Calu3 (cell line): ENCODE data around the gene XPA. TPM values are rescaled to one million over a fixed set of nuclear protein-coding genes. Genes with fewer than 3 reads are reported as not detected.

Experiments
- BruUV-seq: library from RNA; stranded (reverse); fragments of 400-500 nt; replicated peaks from 2 replicates; lab custom pipeline; 2021; lab: Mats Ljungman, UMichigan
- CTCF ChIA-PET: fragments of 300-600 bp; sonication (Branson Sonifier 250); formaldehyde crosslinking; loops from one replicate; lab custom pipeline; 2022; ENCODE audit warnings: antibody characterized with exemption; lab: Charles Lee
- DNase-seq: peaks from one replicate; pipeline ENCODE4 v3.0.0; 2022
- H3K27ac Mint-ChIP-seq: one replicate; pipeline ENCODE4 v1.8.0; 2022; ENCODE audit warnings: mixed read lengths; ENCODE audit not compliant: unreplicated experiment
- H3K27me3 Mint-ChIP-seq: one replicate; pipeline ENCODE4 v1.8.0; 2022; ENCODE audit warnings: mixed read lengths; ENCODE audit not compliant: unreplicated experiment
- H3K36me3 Mint-ChIP-seq: one replicate; pipeline ENCODE4 v1.8.0; 2022; ENCODE audit warnings: mild to moderate bottlenecking, moderate library complexity, mixed read lengths; ENCODE audit not compliant: insufficient read depth, unreplicated experiment
- H3K4me1 Mint-ChIP-seq: one replicate; pipeline ENCODE4 v1.8.0; 2022; ENCODE audit warnings: mild to moderate bottlenecking, low read depth, mixed read lengths; ENCODE audit not compliant: unreplicated experiment
- H3K4me3 Mint-ChIP-seq: one replicate; pipeline ENCODE4 v1.8.0; 2022; ENCODE audit warnings: mild to moderate bottlenecking, low read depth, moderate library complexity, mixed read lengths; ENCODE audit not compliant: unreplicated experiment
- H3K9me3 Mint-ChIP-seq: one replicate; pipeline ENCODE4 v1.8.0; 2022; ENCODE audit warnings: low read depth, mixed read lengths; ENCODE audit not compliant: unreplicated experiment
- CTCF ChIP-seq: fragments of 200-600 bp; IDR thresholded peaks from one replicate; pipeline ENCODE4 v1.8.0; 2022; ENCODE audit warnings: antibody characterized with exemption; ENCODE audit not compliant: unreplicated experiment
- intact Hi-C: fragments of 100-400 bp; cut with micrococcal nuclease; formaldehyde crosslinking; loops from one replicate; pipeline ENCODE4 v1.10.0; 2022; ENCODE audit not compliant: unreplicated experiment
- total RNA-seq: library from RNA; stranded (reverse); gene quantifications from 2 replicates; pipeline ENCODE4 v1.2.3, GENCODE V29; 2022

XPA gene
- total RNA-seq, 1 experiment from 2014 or later: 5.4 TPM

- BruUV-seq: no TSS peak
- Mint-ChIP-seq H3K36me3 (peaks cover 31% of the 10 kb centered on the region), H3K4me1 (peaks cover 9% of the 10 kb centered on the region), H3K4me3 (no peak overlapping the region), H3K9me3 (no peaks in the 10 kb centered on the region), H3K27me3 (no peaks in the 10 kb centered on the region), H3K27ac (no peak overlapping the region)
- DNase-seq: no peak
- CTCF ChIA-PET: no interaction called here
- TF ChIP-seq CTCF: no peak
- intact Hi-C loops: no loop called here
These were observed 68.0 kb downstream of the XPA start for GRCh38 chr9:97629156-97629555.

GRCh38 chr9:97628668-97629067, 68.5 kb downstream of the XPA start:
- CTCF ChIA-PET: no interaction called here
- Mint-ChIP-seq H3K27me3 (no peaks in the 10 kb centered on the region), H3K9me3 (no peaks in the 10 kb centered on the region), H3K27ac (no peak overlapping the region), H3K4me1 (peaks cover 9% of the 10 kb centered on the region), H3K4me3 (no peak overlapping the region), H3K36me3 (peaks cover 26% of the 10 kb centered on the region)
- TF ChIP-seq CTCF: no peak
- intact Hi-C loops: no loop called here
- BruUV-seq: no TSS peak
- no peak for DNase-seq

- DNase-seq: no peak
- no peak overlapping the region for H3K27ac Mint-ChIP-seq
- H3K4me3 Mint-ChIP-seq: no peak overlapping the region
- BruUV-seq: no TSS peak
- CTCF ChIA-PET: no interaction called here
- H3K4me1 Mint-ChIP-seq: peaks cover 9% of the 10 kb centered on the region
- peaks cover 15% of the 10 kb centered on the region for H3K36me3 Mint-ChIP-seq
- intact Hi-C loops: no loop called here
- H3K9me3 Mint-ChIP-seq: no peaks in the 10 kb centered on the region
- no peaks in the 10 kb centered on the region for H3K27me3 Mint-ChIP-seq
- TF ChIP-seq CTCF: no peak
These were observed 69.5 kb downstream of the XPA start for GRCh38 chr9:97627624-97628023.

GRCh38 chr9:97625620-97626019, 71.5 kb downstream of the XPA start:
- BruUV-seq: no TSS peak
- CTCF ChIA-PET: no interaction called here

More at GRCh38 chr9:97625620-97626019, 71.5 kb downstream of the XPA start:
- TF ChIP-seq CTCF: no peak
- H3K27ac Mint-ChIP-seq: no peak overlapping the region
- H3K4me1 Mint-ChIP-seq: peaks cover 16% of the 10 kb centered on the region
- H3K9me3 Mint-ChIP-seq: peaks cover 3% of the 10 kb centered on the region
- intact Hi-C loops: no loop called here
- no peak for DNase-seq
- H3K27me3 Mint-ChIP-seq: no peaks in the 10 kb centered on the region
- H3K36me3 Mint-ChIP-seq: peaks cover 6% of the 10 kb centered on the region
- no peak overlapping the region for H3K4me3 Mint-ChIP-seq

Other genes starting within 250 kb of the XPA start
- 0.14 and 0.15 TPM in 2 replicates for gene TMOD1, start 195.7 kb downstream of the XPA start, total RNA-seq
- 12.6 and 12.7 TPM in 2 replicates for gene TSTD2, start 64.0 kb downstream of the XPA start, total RNA-seq
- gene NCBP1, start 63.5 kb downstream of the XPA start, total RNA-seq: 28.0 and 32.2 TPM in 2 replicates
- 9.1 and 12.0 TPM in 2 replicates for gene FOXE1, start 155.9 kb upstream of the XPA start, total RNA-seq
- 4.8 and 5.0 TPM in 2 replicates for gene TRMO, start 225.2 kb upstream of the XPA start, total RNA-seq
- not detected in 2 replicates for gene HEMGN, start 240.8 kb upstream of the XPA start, total RNA-seq